Suppressor macrophage treated with lipopolysaccharide for 1 hour (primary cell): Measurements from ENCODE around the gene YBX2.

ENCODE experiments used
- DNase-seq, 3 donors: peaks; one replicate each; pipeline ENCODE4 v3.0.0-alpha.2; 2020 to 2022

The YBX2 gene

GRCh38 chr17:7322520-7323194 lies 28.2 kb upstream of the YBX2 start:
- no peak for DNase-seq

- DNase-seq, result no peak
Observed at GRCh38 chr17:7321466-7321865, 27.0 kb upstream of the YBX2 start.

DNA sequence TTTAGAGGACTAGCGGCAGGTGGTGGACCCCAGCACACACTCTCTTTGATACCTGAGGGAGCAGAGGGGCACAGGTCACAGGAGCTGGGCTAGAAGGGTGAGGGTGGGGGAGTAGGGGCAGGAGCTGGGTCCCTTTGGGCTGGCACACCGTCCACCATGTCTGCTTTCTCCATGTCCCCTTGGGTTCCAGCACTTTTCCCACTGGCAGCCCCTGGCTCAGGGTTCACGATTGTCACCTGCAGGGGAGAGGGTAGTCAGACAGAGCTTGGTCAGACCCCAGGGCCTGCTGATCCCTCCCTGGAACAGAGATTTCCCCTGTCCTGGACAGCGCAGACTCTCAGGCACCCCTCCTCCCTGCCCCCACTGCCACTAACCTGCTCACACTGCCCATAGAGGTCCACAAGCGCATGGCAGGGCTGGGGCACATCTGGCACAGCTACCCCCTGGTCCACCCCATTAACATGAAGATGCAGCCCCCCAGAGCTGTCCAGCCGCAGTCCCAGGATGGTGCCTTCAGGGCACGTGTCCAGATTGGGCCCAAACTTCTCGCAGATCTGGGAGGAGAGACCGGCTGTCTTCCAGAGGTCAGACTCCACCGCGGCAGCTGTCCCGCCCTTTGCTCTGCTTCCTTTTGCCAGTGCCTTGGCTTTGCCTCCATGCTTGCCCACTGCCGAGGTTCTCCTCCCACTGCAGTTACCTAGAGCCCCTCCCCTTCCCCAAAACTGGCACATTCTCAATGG lies 23.9 kb upstream of the YBX2 start:
- DNase-seq, result no peak

DNA sequence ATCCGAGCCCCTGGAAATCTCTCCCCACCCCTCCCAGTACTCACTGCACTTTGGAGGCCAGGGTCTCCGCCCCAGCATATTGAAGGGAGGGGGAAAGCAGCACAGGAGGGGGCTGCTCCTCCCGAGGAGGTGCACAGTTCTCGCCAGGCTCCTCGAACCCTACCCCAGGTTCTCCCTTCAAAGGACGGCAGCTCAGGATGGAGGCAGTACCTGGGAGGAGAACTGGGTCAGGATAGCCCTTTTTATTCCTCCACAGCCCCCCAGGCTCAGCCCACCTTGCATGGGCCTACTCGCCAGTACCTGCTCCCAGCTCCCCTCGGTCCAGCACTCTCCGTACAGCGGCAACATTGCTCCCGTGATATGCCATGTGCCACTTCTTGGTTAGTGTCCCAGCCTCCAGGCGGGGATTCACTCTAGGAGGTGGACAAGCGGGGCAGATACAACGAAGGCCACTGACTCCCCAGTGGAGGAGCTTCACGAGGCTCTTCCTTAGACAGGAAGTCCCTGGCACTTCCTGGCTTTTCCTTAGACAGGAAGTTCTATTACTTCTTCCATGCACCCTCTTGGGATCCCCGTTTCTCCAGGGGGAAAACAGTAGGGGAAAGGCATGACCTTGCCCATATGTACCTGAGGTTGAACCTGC lies 22.8 kb upstream of the YBX2 start:
- no peak for DNase-seq

- no peak for DNase-seq
Observed at GRCh38 chr17:7315570-7316235, 21.3 kb upstream of the YBX2 start.

DNA sequence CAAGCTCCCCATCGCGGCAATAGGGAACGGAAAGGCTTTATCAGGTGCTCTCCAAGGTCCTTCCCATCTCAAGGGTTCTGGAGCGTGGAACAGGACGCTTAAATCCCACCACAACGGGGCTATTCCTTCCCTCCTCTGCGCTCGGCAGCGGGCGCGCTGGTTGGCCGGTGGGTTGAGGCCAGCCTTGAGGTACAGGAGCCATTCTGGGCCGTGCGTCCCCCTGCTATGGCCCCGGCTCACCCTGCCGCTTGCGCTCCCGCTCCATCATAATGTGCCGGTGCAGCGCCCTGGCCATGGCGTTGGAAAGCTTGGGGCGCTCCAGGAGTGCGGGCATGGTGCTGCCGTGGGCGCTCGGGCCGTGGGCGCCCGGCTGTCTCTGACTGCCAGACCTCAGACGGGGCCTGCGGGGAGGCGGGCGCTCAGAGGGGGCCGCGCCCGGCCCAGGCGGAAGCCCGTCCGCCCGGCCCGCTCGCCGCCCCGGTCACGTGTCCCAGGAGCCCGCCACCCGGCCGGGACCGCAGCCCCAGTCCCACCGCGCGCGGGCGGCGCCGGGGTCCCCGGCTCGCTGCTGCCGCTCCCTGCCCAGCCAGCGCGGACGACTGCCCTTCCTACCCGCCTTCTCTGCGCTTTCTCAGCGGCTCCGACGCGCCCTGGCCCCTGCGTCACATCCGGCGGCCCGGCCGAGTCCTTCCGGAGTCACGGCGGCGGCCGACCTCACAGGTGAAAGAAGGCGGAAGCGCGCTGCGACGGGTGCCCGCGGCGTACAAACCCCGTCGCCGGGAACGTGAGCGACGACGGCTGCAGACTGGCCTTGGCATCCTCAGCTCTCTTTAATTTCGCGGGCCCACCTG lies 20.5 kb upstream of the YBX2 start, which contains the start of gene GPS2:
Gene GPS2 (minus strand): TSS at position 642 of the 851 bp plus-strand sequence. CDS start 308 bp downstream, at position 334.
- peak; percentile 90 to 95 (median 93) for DNase-seq

DNA sequence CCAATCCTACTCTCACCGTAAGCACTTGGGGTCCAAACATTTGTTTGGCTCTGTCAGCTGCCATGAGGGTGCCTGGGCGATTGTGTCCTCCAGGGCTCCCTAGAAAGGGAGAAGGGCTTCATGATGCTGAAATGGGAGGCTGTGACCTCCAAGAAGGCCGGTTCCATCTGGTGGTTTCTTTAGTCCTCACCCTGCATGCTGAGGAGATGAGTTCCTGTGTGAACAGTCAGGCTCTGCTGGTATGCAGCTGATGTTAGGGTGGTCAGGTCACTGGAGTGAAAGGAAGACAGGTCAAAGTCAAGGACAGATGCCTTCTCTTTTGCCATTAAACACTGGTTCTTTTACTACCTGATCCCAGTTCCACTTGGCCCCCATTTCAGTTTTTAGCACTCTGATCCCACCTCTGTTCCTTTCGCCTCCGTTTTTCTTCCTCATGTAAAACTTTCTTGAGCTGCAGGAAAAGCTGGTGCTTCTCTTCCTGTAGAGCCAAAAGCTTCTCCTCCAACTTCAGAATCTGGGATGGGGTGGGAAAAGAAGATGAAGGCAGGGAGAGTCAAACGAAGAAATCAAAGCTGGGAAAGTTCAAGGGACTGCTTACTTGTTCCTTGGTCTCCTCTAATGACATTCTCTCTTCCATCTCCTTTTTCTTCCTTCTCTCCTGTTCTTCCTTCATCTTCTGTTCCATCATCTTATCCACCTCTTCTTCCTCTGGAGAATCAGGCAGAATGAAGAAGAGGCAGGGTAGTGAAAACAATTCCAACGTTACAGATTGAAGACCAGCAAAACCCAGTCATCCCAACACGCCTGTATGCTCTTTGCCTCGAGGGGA lies 19.7 kb upstream of the YBX2 start:
- no peak for DNase-seq

GRCh38 chr17:7313088-7313889 lies 18.9 kb upstream of the YBX2 start:
- no peak for DNase-seq

- DNase-seq, result no peak
Observed at GRCh38 chr17:7312432-7313087, 18.1 kb upstream of the YBX2 start.

- DNase-seq, result no peak
Observed at GRCh38 chr17:7311110-7311705, 16.8 kb upstream of the YBX2 start.

GRCh38 chr17:7309628-7310027 lies 15.2 kb upstream of the YBX2 start:
- no peak for DNase-seq

DNA sequence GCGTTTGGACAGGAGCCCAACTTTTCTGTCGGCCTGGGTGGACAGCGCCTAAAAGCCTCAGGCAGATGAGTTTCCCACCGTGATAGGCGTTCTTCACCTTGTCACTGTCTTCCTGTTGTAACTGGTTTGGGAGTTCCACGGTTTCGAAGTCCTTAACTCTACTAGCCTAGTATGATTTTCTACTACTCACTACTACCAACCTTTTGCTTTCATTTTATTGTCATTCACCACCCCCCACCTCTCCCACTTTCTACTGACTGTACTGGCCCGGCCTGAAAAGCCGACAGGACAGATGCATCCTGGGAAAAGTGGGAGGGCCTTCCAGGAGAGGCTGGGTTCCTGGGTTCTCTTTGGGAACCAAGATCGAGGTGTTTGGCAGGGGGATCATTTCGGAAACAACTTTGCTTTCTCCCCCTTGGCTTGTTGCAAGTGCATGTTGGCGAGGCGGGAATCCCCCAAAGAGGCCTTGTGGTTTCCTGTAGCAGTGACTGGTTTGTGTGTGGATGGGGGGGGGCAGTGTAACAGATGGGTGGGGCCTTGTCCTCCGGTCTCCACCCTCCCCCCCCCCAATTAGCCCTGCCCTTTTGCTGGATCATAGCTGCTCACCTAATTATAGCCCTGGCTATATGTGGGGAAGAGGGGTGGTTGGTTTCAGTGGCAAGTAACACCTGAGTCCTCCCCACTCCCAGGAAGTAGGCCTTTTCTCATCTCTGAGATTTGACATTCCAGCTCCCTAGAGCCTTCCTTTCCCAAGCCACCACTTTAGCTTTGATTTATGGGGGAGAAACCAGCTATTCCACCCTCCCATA lies 14.4 kb upstream of the YBX2 start:
- DNase-seq, result peak; percentile 89 to 91 (median 90)

GRCh38 chr17:7307686-7308624 lies 13.5 kb upstream of the YBX2 start:
- DNase-seq, result peak; percentile 71 to 89 (median 75)

GRCh38 chr17:7306911-7307685 lies 12.7 kb upstream of the YBX2 start, which contains the start of gene EIF5A:
TSS of gene EIF5A (plus strand) at chr17:7307628. CDS start at chr17:7309636, 2,008 bp downstream.
- peak; percentile 100 for DNase-seq

GRCh38 chr17:7304179-7304578 lies 9.7 kb upstream of the YBX2 start:
- DNase-seq, result no peak

GRCh38 chr17:7296189-7296861 lies 1.9 kb upstream of the YBX2 start:
- peak; percentile 89 to 95 (median 94) for DNase-seq
